Stimulated activated naive CD8-positive, alpha-beta T cell treated with anti-CD3 and anti-CD28 coated beads, Interleukin-15, amount 100 ng/mL, for 72 hours (primary cell): Measurements from ENCODE around the gene HSPG2.
A peak's percentile ranks its signal among the peaks of the same experiment; 100 is the strongest.
"Not testable (repeated sequence)": the region's sequence is repeated elsewhere in the genome, so short reads cannot be mapped to it uniquely, and the experiment has no call there.

Experiments
- ATAC-seq: fragments of 150-1000 bp; cut with Tn5 transposase; 2 replicates; pipeline ENCODE4 v1.10.0; 2021; ENCODE audit warnings: mild to moderate bottlenecking, moderate library complexity
- DNase-seq, 2 donors: peaks; one replicate each; pipeline ENCODE4 v3.0.0; 2021 to 2022
- H3K27ac Mint-ChIP-seq, 2 donors: one replicate each; pipeline ENCODE4 v1.8.0; 2022; ENCODE audit warnings: mild to moderate bottlenecking in 2 of 2, mixed read lengths in 2 of 2, moderate library complexity in 2 of 2
- H3K27me3 Mint-ChIP-seq: one replicate; pipeline ENCODE4 v1.8.0; 2022; ENCODE audit warnings: mixed read lengths
- H3K4me1 Mint-ChIP-seq: one replicate; pipeline ENCODE4 v1.8.0; 2022; ENCODE audit warnings: mild to moderate bottlenecking, mixed read lengths
- H3K4me3 Mint-ChIP-seq, 2 donors: one replicate each; pipeline ENCODE4 v1.8.0; 2022; ENCODE audit warnings: mild to moderate bottlenecking in 2 of 2, mixed read lengths in 2 of 2, moderate library complexity in 1 of 2
- H3K9me3 Mint-ChIP-seq, 2 donors: one replicate each; pipeline ENCODE4 v1.8.0; 2022; ENCODE audit warnings: mixed read lengths in 2 of 2

HSPG2 gene

DNA sequence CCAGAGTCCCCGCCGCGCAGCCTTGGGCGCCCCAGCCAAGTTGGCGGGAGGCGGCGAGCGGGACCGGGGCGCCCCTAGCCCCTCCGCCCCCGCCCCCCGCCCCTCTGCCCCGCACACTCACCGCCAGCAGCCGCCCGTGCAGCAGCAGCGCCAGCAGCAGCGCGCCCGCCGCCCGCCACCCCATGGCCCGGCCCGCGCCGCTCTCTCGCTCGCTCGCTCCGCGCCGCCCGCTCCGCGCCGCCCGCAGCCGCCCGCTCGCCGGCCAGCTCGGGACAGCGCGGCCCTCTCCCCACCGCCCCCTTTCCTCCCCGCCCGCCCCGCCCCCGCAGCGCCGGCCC is at the start of gene HSPG2:
Gene HSPG2 (minus strand): TSS at position 277 of the 338 bp plus-strand sequence. CDS start 93 bp downstream, at position 184.
- Mint-ChIP-seq H3K9me3 (no peaks in the 10 kb centered on the region), H3K4me3 (peak within 1 kb of the TSS; percentile 81 to 90), H3K27me3 (peaks cover 20% of the 10 kb centered on the region), H3K27ac (peak within 1 kb of the TSS; percentile 46 to 78), H3K4me1 (peaks cover 46% of the 10 kb centered on the region)
- DNase-seq (no peak), ATAC-seq (peak; percentile 64)

- not testable (repeated sequence) for H3K27ac Mint-ChIP-seq, H3K9me3 Mint-ChIP-seq, DNase-seq, ATAC-seq, H3K4me3 Mint-ChIP-seq, H3K27me3 Mint-ChIP-seq, H3K4me1 Mint-ChIP-seq
These were observed 49.3 kb upstream of the HSPG2 start for GRCh38 chr1:21986386-21986785.

- H3K9me3 Mint-ChIP-seq, H3K4me3 Mint-ChIP-seq, DNase-seq, ATAC-seq, H3K27ac Mint-ChIP-seq, H3K4me1 Mint-ChIP-seq, H3K27me3 Mint-ChIP-seq: not testable (repeated sequence)
These were observed 48.8 kb upstream of the HSPG2 start for GRCh38 chr1:21985893-21986292.

DNA sequence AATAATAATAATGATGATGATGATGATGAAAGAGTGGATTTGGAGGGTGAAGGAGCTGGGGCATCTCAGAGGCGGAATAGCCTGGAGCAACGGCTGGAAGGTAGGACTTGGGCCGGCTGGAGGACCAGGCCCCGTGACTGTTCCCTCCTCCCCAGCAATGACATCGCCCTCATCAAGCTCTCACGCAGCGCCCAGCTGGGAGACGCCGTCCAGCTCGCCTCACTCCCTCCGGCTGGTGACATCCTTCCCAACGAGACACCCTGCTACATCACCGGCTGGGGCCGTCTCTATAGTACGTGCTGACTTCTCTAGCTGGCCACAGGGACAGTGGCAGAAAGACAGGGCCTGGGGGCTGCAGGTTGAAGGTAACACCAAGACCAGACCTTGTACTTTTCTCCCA is 46.4 kb upstream of the HSPG2 start:
- H3K4me3 Mint-ChIP-seq, H3K27ac Mint-ChIP-seq, ATAC-seq, H3K27me3 Mint-ChIP-seq, DNase-seq, H3K4me1 Mint-ChIP-seq, H3K9me3 Mint-ChIP-seq: not testable (repeated sequence)

DNA sequence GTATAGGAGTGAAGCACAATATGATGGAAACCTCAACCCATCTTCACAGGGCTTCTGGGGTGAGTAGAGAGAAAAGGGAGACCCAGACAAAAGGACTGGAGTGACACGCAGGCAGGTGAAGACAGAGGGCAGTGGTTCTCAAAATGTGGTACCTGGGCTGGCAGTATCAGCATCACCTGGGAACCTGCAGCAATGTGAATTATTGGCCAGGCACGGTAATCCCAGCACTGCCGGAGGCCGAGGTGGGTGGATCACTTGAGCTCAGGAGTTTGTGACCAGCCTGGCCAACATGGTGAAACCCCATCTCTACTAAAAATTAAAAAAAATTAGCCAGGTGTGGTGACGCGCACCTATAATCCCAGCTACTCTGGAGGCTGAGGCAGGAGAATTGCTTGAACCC is 45.0 kb upstream of the HSPG2 start:
- not testable (repeated sequence) for ATAC-seq, H3K27ac Mint-ChIP-seq, H3K9me3 Mint-ChIP-seq, H3K4me1 Mint-ChIP-seq, H3K4me3 Mint-ChIP-seq, H3K27me3 Mint-ChIP-seq, DNase-seq

DNA sequence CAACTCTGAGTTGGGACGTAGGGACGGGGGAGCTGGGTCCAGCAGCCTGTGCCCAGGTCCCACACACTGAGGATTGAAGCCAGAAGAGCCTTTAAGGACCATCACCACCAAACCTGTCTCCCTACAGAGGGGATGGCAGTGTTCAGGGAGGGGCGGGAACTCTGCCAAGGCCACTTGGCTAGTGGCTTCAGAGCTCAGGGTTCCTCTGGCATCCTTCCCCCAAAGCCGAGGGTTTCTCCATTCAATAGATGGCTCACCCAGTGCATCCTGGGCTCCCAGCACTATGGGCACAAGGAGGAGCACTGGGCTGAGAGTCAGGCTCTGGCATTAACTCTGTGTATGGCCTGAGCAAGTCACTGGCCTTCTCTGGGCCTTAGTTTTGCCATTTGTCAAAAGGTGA is 44.1 kb upstream of the HSPG2 start:
- DNase-seq, H3K27ac Mint-ChIP-seq, H3K4me3 Mint-ChIP-seq, H3K9me3 Mint-ChIP-seq, H3K4me1 Mint-ChIP-seq, ATAC-seq, H3K27me3 Mint-ChIP-seq: not testable (repeated sequence)

- ATAC-seq, result peak; percentile 62
- DNase-seq, result peak in 1 of 2 donors; percentile 40
These were observed 43.6 kb upstream of the HSPG2 start for GRCh38 chr1:21980515-21981220.

DNA sequence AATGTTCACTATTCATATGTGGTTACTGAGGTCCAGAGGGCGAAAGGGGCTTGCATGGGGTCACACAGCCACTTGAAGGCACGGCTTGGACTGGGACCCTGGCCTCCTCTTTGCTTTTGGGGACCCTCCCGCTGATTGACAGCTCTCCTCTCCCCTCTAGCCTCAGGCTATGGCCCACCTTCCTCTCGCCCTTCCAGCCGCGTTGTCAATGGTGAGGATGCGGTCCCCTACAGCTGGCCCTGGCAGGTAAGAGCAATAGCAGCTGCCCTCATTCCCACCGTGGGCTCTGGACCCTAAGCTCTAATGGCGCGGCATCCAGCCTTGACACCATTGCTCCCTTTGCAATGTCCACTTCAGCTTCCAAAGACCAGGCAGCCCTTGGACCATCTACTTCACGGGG is 41.1 kb upstream of the HSPG2 start:
- not testable (repeated sequence) for H3K4me1 Mint-ChIP-seq, DNase-seq
- H3K27ac Mint-ChIP-seq, result peak overlapping the region in 1 of 2 donors; percentile 76

More at GRCh38 chr1:21980515-21981220, 43.6 kb upstream of the HSPG2 start:
- not testable (repeated sequence) for H3K4me3 Mint-ChIP-seq, H3K27me3 Mint-ChIP-seq, H3K9me3 Mint-ChIP-seq, H3K4me1 Mint-ChIP-seq, H3K27ac Mint-ChIP-seq

GRCh38 chr1:21976703-21977239 is 39.7 kb upstream of the HSPG2 start, which contains the start of gene CELA3B:
Gene CELA3B, plus strand, starts transcription at chr1:21977022. Its CDS starts 18 bp downstream, at chr1:21977040.
- not testable (repeated sequence) for H3K27ac Mint-ChIP-seq, H3K4me1 Mint-ChIP-seq, H3K27me3 Mint-ChIP-seq, H3K4me3 Mint-ChIP-seq, H3K9me3 Mint-ChIP-seq, DNase-seq, ATAC-seq

More for the DNA sequence above, 41.1 kb upstream of the HSPG2 start:
- H3K27me3 Mint-ChIP-seq, ATAC-seq, H3K4me3 Mint-ChIP-seq, H3K9me3 Mint-ChIP-seq: not testable (repeated sequence)

DNA sequence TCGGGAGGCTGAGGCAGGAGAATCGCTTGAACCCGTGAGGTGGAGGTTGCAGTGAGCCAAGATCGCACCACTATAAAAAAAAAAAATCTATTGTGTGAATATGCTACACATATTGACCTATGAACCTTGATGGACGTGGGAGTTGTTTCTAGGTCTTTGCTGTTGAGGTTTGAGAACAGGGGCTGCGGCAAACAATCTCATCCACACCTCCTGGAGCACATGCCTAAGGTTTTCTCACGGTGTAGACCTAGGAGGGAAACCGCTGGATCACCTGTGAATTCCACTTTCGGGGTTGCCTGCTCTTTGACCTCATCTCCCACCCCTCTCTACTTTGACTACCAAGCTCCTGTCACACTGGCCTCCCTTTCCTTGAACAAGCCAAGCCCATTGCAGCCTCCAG is 38.2 kb upstream of the HSPG2 start:
- DNase-seq, H3K4me1 Mint-ChIP-seq, H3K9me3 Mint-ChIP-seq, H3K27me3 Mint-ChIP-seq, H3K4me3 Mint-ChIP-seq, ATAC-seq: not testable (repeated sequence)
- peak overlapping the region in 1 of 2 donors; percentile 57 for H3K27ac Mint-ChIP-seq

- not testable (repeated sequence) for H3K27me3 Mint-ChIP-seq, H3K4me1 Mint-ChIP-seq, H3K9me3 Mint-ChIP-seq, H3K27ac Mint-ChIP-seq, ATAC-seq, H3K4me3 Mint-ChIP-seq, DNase-seq
These were observed 37.6 kb upstream of the HSPG2 start for GRCh38 chr1:21974699-21975098.

DNA sequence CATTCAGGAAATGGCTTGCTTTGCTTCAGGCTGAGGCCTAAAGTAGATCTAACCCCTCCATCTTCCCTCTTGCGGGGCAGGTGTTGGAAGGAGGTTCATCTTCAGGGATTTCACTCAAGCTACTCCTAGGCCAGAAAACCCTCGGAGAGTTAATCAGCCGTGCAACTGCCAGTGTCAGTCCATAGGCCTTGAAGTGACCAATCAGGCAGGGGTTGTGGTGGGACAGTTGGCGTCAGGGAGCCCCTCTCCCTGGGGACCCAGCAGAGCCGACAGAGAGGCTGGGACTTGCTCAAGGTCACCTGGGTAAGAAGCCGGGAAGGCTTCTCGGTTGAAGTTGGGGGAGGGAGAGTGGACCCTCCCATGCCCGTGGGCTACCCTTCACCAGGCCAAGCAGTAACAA is 36.8 kb upstream of the HSPG2 start:
- not testable (repeated sequence) for H3K27ac Mint-ChIP-seq, H3K9me3 Mint-ChIP-seq, H3K4me1 Mint-ChIP-seq, ATAC-seq, DNase-seq, H3K27me3 Mint-ChIP-seq, H3K4me3 Mint-ChIP-seq

- not testable (repeated sequence) for H3K9me3 Mint-ChIP-seq, H3K4me3 Mint-ChIP-seq, H3K4me1 Mint-ChIP-seq, ATAC-seq, H3K27me3 Mint-ChIP-seq, DNase-seq, H3K27ac Mint-ChIP-seq
These were observed 35.9 kb upstream of the HSPG2 start for GRCh38 chr1:21972973-21973441.

DNA sequence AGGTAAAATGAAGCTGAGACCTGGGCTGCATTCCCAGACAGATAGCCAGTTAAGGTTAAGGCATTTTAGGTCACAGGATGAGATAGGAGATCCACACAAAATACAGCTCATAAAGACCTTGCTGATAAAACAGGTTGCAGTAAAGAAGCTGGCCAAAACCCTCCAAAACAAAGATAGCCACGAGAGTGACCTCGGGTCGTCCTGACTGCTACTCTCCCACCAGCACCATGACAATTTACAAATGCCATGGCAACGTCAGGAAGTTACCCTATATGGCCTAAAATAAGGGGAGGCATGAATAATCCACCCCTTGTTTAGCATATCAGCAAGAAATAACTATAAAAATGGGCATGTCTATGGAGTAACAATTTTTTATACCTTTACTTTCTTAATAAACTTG is 33.4 kb upstream of the HSPG2 start:
- not testable (repeated sequence) for H3K9me3 Mint-ChIP-seq, H3K4me3 Mint-ChIP-seq, H3K27me3 Mint-ChIP-seq, DNase-seq, H3K27ac Mint-ChIP-seq, H3K4me1 Mint-ChIP-seq, ATAC-seq

DNA sequence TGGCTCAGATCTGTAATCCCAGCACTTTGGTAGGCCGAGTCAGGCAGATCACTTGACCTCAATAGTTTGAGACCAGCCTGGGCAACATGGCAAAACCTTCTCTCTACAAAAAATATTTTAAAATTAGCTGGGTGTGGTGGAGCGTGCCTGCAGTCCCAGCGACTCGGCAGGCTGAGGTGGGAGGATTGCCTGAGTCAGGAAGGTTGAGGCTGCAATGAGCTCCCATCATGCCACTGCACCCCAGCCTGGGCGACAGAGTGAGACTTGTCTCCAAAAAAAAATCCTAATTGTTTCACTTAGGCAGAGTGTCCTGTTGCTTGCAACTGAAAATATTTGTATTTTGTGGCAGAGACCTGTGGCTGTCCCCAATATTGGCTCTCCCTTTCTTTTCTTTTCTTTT is 32.0 kb upstream of the HSPG2 start:
- H3K27ac Mint-ChIP-seq, H3K4me3 Mint-ChIP-seq, H3K4me1 Mint-ChIP-seq: not testable (repeated sequence)

DNA sequence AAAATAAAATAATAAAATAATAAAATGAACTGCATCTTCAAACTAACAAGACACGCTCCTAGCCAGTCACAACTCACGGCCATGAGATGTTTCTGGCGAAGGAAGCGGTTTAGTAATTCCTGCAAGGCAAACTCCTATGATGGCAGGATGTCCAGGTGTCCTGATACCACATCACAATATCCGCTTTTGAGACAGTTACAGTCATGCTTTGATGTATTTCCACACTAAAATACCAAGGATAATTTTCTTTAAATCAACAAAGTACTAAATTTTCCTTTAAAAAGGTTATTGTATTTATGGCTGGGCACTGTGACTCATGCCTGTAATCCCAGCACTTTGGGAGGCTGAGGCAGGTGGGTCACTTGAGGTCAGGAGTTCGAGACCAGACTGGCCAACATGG is 30.1 kb upstream of the HSPG2 start:
- H3K27ac Mint-ChIP-seq, H3K4me3 Mint-ChIP-seq, DNase-seq, H3K27me3 Mint-ChIP-seq, ATAC-seq, H3K9me3 Mint-ChIP-seq, H3K4me1 Mint-ChIP-seq: not testable (repeated sequence)

More for the DNA sequence above, 32.0 kb upstream of the HSPG2 start:
- H3K9me3 Mint-ChIP-seq, DNase-seq, H3K27me3 Mint-ChIP-seq, ATAC-seq: not testable (repeated sequence)
